HEK293 (cell line): ENCODE data around the gene TBC1D17.

ENCODE experiments used
- SCRT1 ChIP-seq: fragments of 450-650 bp; formaldehyde crosslinking; IDR thresholded peaks from 2 replicates; pipeline ENCODE4 v1.5.1; 2016; ENCODE audit warnings: missing biosample characterization, missing genetic modification characterization, borderline replicate concordance
- TCF7L2 ChIP-seq: IDR thresholded peaks from 2 replicates; pipeline ENCODE4 v1.6.1; 2011; ENCODE audit warnings: low read depth, mild to moderate bottlenecking, inconsistent platforms, low read length, moderate library complexity, borderline replicate concordance
- ZBTB17 ChIP-seq: fragments of 450-650 bp; formaldehyde crosslinking; IDR thresholded peaks from 2 replicates; pipeline ENCODE4 v1.5.1; 2016; ENCODE audit warnings: missing biosample characterization, missing genetic modification characterization
- ZNF175 ChIP-seq: fragments of 450-650 bp; formaldehyde crosslinking; IDR thresholded peaks from 2 replicates; pipeline ENCODE4 v1.5.1; 2016; ENCODE audit warnings: missing biosample characterization, missing genetic modification characterization
- ZNF266 ChIP-seq: fragments of 450-650 bp; formaldehyde crosslinking; IDR thresholded peaks from 2 replicates; pipeline ENCODE4 v1.5.1; 2016; ENCODE audit warnings: missing biosample characterization, missing genetic modification characterization, low read depth
- ZNF274 ChIP-seq, 2 experiments: fragments of 200-500 bp in 1 of 2; fragments of 450-650 bp in 1 of 2; sonication (Bioruptor generic) in 1 of 2; formaldehyde crosslinking in 1 of 2; IDR thresholded peaks; 2 replicates each; pipeline versions ENCODE4 v1.5.1 to v1.6.1; 2014 to 2016; ENCODE audit warnings: borderline replicate concordance in 1 of 2, inconsistent platforms in 1 of 2, low read length in 1 of 2, missing biosample characterization in 1 of 2, missing genetic modification characterization in 1 of 2
- ZNF354C ChIP-seq: fragments of 450-650 bp; formaldehyde crosslinking; IDR thresholded peaks from 2 replicates; pipeline ENCODE4 v1.5.1; 2016; ENCODE audit warnings: missing biosample characterization, missing genetic modification characterization, low read depth, borderline replicate concordance
- ZNF514 ChIP-seq: fragments of 450-650 bp; formaldehyde crosslinking; IDR thresholded peaks from 2 replicates; pipeline ENCODE4 v1.5.1; 2016; ENCODE audit warnings: missing biosample characterization, missing genetic modification characterization
- ZNF529 ChIP-seq: fragments of 450-650 bp; formaldehyde crosslinking; IDR thresholded peaks from 2 replicates; pipeline ENCODE4 v1.5.1; 2017; ENCODE audit warnings: missing genetic modification characterization, missing biosample characterization; ENCODE audit not compliant: insufficient replicate concordance
- ZNF596 ChIP-seq: fragments of 450-650 bp; IDR thresholded peaks from 2 replicates; pipeline ENCODE4 v1.5.0; 2018; ENCODE audit warnings: missing biosample characterization, mild to moderate bottlenecking, missing genetic modification characterization, moderate library complexity
- ZNF76 ChIP-seq: fragments of 450-650 bp; formaldehyde crosslinking; IDR thresholded peaks from 2 replicates; pipeline ENCODE4; 2016; ENCODE audit warnings: low read depth, missing biosample characterization, missing genetic modification characterization, borderline replicate concordance
- ZNF768 ChIP-seq: fragments of 450-650 bp; formaldehyde crosslinking; IDR thresholded peaks from 2 replicates; pipeline ENCODE4 v1.5.1; 2018; ENCODE audit warnings: missing biosample characterization, mild to moderate bottlenecking, missing genetic modification characterization
- TF ChIP-seq, protein P1 (sequence below): fragments of 450-650 bp; formaldehyde crosslinking; IDR thresholded peaks from 2 replicates; pipeline ENCODE4 v1.5.1; 2016; ENCODE audit warnings: missing biosample characterization, missing genetic modification characterization
- TF ChIP-seq, protein P2 (sequence below): fragments of 450-650 bp; formaldehyde crosslinking; conservative IDR thresholded peaks from 2 replicates; pipeline ENCODE4 v1.5.1; 2016; ENCODE audit warnings: low read depth, missing biosample characterization, missing genetic modification characterization
- TF ChIP-seq, protein P3 (sequence below): fragments of 450-650 bp; formaldehyde crosslinking; IDR thresholded peaks from 2 replicates; pipeline ENCODE4 v1.5.1; 2016; ENCODE audit warnings: missing biosample characterization, missing genetic modification characterization
- TF ChIP-seq, protein P4 (sequence below): fragments of 450-650 bp; formaldehyde crosslinking; IDR thresholded peaks from 2 replicates; pipeline ENCODE4 v1.5.1; 2016; ENCODE audit warnings: missing biosample characterization, missing genetic modification characterization
- TF ChIP-seq, protein P5 (sequence below): fragments of 450-650 bp; formaldehyde crosslinking; IDR thresholded peaks from 2 replicates; pipeline ENCODE4 v1.5.1; 2016; ENCODE audit warnings: missing biosample characterization, missing genetic modification characterization
- TF ChIP-seq, protein P6 (sequence below): fragments of 450-650 bp; formaldehyde crosslinking; IDR thresholded peaks from 2 replicates; pipeline ENCODE4 v1.5.1; 2016; ENCODE audit warnings: missing biosample characterization, missing genetic modification characterization
- TF ChIP-seq, protein P7 (sequence below): fragments of 450-650 bp; formaldehyde crosslinking; IDR thresholded peaks from 2 replicates; pipeline ENCODE4; 2016; ENCODE audit warnings: missing biosample characterization, missing genetic modification characterization
- TF ChIP-seq, protein P8 (sequence below): fragments of 450-650 bp; IDR thresholded peaks from 2 replicates; pipeline ENCODE4 v1.5.1; 2018; ENCODE audit warnings: missing biosample characterization, mild to moderate bottlenecking, missing genetic modification characterization

TBC1D17 gene

DNA sequence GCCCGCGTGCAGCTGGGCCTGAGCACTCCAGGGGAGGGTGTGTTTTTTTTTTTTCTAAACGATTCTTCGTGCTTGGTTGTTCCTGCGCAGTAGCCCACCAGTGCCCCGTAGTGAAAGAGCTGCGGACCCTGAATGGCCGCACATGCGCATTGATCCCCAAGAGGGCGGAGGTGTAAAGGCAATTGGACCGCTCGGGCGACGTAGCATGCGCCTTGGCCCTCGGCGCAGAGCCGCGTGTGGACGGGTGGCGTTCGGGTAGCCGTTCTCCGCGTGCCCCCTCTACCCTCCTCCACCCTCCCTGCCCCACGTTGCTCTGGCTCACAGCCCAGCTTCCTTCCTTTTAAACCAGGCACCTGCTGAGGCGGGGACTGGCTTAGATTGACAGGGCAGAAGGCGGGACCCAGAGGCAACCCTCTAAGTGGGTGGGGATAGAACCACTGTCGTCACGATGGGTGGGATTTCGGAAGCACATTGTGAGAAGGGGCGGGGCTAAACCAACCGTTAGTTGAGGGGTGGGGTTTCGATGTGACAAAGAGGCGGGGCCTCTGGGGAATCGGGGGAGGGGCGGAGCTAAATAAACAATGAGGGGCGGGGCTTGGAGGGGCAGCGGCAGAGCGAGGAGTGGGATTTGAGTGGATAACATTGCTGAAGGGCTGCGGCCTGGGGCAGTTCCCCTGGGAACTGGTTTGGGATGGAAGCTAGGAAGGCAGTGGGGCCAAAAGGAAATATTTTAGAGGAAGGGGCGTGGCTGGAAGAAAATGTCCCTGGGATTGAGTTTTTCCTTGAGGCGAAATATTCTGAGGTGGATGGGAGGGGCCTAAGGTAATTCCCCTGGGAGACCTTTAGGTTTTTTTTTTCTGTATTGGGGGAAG, 52.3 kb downstream of the TBC1D17 start (continued):
- TF ChIP-seq, protein P1, sequence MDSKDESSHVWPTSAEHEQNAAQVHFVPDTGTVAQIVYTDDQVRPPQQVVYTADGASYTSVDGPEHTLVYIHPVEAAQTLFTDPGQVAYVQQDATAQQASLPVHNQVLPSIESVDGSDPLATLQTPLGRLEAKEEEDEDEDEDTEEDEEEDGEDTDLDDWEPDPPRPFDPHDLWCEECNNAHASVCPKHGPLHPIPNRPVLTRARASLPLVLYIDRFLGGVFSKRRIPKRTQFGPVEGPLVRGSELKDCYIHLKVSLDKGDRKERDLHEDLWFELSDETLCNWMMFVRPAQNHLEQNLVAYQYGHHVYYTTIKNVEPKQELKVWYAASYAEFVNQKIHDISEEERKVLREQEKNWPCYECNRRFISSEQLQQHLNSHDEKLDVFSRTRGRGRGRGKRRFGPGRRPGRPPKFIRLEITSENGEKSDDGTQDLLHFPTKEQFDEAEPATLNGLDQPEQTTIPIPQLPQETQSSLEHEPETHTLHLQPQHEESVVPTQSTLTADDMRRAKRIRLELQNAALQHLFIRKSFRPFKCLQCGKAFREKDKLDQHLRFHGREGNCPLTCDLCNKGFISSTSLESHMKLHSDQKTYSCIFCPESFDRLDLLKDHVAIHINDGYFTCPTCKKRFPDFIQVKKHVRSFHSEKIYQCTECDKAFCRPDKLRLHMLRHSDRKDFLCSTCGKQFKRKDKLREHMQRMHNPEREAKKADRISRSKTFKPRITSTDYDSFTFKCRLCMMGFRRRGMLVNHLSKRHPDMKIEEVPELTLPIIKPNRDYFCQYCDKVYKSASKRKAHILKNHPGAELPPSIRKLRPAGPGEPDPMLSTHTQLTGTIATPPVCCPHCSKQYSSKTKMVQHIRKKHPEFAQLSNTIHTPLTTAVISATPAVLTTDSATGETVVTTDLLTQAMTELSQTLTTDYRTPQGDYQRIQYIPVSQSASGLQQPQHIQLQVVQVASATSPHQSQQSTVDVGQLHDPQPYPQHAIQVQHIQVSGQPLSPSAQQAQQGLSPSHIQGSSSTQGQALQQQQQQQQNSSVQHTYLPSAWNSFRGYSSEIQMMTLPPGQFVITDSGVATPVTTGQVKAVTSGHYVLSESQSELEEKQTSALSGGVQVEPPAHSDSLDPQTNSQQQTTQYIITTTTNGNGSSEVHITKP (tag by site-specific recombination), result peak; percentile 44; the same call in 1 of the 2 replicates
- TF ChIP-seq ZNF266 (tag by site-specific recombination) (no peak), ZNF354C (no peak), ZNF76 (tag by site-specific recombination) (0 out of 2 replicates have a peak, but pooled peaks have one; percentile 15), ZBTB17 (tag by site-specific recombination) (peak; percentile 60), ZNF529 (tag by site-specific recombination) (no peak), TCF7L2 (no peak), ZNF274 (IDR thresholded peaks at IDR 0.05; ENCODE audit: low read length) (no peak), ZNF274 (tag by site-specific recombination; IDR thresholded peaks at IDR 0.05; ENCODE audit: borderline replicate concordance) (no peak), ZNF175 (tag by site-specific recombination) (no peak), ZNF596 (tag by site-specific recombination) (no peak), ZNF514 (tag by site-specific recombination) (no peak), SCRT1 (tag by site-specific recombination) (peak; percentile 71; the same call in 1 of the 2 replicates), ZNF768 (tag by site-specific recombination) (no peak)
- TF ChIP-seq, protein P2, sequence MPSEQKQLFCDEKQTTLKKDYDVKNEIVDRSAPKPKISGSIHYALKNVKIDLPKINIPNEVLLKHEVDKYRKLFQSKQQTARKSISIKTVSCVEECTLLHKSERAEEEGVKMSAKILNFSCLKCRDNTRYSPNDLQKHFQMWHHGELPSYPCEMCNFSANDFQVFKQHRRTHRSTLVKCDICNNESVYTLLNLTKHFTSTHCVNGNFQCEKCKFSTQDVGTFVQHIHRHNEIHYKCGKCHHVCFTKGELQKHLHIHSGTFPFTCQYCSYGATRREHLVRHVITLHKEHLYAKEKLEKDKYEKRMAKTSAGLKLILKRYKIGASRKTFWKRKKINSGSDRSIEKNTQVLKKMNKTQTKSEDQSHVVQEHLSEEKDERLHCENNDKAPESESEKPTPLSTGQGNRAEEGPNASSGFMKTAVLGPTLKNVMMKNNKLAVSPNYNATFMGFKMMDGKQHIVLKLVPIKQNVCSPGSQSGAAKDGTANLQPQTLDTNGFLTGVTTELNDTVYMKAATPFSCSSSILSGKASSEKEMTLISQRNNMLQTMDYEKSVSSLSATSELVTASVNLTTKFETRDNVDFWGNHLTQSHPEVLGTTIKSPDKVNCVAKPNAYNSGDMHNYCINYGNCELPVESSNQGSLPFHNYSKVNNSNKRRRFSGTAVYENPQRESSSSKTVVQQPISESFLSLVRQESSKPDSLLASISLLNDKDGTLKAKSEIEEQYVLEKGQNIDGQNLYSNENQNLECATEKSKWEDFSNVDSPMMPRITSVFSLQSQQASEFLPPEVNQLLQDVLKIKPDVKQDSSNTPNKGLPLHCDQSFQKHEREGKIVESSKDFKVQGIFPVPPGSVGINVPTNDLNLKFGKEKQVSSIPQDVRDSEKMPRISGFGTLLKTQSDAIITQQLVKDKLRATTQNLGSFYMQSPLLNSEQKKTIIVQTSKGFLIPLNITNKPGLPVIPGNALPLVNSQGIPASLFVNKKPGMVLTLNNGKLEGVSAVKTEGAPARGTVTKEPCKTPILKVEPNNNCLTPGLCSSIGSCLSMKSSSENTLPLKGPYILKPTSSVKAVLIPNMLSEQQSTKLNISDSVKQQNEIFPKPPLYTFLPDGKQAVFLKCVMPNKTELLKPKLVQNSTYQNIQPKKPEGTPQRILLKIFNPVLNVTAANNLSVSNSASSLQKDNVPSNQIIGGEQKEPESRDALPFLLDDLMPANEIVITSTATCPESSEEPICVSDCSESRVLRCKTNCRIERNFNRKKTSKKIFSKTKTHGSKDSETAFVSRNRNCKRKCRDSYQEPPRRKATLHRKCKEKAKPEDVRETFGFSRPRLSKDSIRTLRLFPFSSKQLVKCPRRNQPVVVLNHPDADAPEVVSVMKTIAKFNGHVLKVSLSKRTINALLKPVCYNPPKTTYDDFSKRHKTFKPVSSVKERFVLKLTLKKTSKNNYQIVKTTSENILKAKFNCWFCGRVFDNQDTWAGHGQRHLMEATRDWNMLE (tag by site-specific recombination), result no peak
- TF ChIP-seq, protein P3, sequence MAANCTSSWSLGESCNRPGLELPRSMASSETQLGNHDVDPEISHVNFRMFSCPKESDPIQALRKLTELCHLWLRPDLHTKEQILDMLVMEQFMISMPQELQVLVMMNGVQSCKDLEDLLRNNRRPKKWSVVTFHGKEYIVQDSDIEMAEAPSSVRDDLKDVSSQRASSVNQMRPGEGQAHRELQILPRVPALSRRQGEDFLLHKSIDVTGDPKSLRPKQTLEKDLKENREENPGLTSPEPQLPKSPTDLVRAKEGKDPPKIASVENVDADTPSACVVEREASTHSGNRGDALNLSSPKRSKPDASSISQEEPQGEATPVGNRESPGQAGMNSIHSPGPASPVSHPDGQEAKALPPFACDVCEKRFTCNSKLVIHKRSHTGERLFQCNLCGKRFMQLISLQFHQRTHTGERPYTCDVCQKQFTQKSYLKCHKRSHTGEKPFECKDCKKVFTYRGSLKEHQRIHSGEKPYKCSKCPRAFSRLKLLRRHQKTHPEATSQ (tag by site-specific recombination), result no peak
- TF ChIP-seq, protein P4, sequence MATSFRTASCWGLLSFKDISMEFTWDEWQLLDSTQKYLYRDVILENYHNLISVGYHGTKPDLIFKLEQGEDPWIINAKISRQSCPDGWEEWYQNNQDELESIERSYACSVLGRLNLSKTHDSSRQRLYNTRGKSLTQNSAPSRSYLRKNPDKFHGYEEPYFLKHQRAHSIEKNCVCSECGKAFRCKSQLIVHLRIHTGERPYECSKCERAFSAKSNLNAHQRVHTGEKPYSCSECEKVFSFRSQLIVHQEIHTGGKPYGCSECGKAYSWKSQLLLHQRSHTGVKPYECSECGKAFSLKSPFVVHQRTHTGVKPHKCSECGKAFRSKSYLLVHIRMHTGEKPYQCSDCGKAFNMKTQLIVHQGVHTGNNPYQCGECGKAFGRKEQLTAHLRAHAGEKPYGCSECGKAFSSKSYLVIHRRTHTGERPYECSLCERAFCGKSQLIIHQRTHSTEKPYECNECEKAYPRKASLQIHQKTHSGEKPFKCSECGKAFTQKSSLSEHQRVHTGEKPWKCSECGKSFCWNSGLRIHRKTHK (tag by site-specific recombination), result no peak
- TF ChIP-seq, protein P5, sequence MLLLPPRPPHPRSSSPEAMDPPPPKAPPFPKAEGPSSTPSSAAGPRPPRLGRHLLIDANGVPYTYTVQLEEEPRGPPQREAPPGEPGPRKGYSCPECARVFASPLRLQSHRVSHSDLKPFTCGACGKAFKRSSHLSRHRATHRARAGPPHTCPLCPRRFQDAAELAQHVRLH (tag by site-specific recombination), result peak; percentile 85
- TF ChIP-seq, protein P6, sequence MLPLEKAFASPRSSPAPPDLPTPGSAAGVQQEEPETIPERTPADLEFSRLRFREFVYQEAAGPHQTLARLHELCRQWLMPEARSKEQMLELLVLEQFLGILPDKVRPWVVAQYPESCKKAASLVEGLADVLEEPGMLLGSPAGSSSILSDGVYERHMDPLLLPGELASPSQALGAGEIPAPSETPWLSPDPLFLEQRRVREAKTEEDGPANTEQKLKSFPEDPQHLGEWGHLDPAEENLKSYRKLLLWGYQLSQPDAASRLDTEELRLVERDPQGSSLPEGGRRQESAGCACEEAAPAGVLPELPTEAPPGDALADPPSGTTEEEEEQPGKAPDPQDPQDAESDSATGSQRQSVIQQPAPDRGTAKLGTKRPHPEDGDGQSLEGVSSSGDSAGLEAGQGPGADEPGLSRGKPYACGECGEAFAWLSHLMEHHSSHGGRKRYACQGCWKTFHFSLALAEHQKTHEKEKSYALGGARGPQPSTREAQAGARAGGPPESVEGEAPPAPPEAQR, result no peak
- TF ChIP-seq, protein P7, sequence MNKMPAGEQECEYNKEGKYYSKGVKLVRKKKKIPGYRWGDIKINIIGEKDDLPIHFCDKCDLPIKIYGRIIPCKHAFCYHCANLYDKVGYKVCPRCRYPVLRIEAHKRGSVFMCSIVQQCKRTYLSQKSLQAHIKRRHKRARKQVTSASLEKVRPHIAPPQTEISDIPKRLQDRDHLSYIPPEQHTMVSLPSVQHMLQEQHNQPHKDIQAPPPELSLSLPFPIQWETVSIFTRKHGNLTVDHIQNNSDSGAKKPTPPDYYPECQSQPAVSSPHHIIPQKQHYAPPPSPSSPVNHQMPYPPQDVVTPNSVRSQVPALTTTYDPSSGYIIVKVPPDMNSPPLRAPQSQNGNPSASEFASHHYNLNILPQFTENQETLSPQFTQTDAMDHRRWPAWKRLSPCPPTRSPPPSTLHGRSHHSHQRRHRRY (tag by site-specific recombination), result no peak
- TF ChIP-seq, protein P8, sequence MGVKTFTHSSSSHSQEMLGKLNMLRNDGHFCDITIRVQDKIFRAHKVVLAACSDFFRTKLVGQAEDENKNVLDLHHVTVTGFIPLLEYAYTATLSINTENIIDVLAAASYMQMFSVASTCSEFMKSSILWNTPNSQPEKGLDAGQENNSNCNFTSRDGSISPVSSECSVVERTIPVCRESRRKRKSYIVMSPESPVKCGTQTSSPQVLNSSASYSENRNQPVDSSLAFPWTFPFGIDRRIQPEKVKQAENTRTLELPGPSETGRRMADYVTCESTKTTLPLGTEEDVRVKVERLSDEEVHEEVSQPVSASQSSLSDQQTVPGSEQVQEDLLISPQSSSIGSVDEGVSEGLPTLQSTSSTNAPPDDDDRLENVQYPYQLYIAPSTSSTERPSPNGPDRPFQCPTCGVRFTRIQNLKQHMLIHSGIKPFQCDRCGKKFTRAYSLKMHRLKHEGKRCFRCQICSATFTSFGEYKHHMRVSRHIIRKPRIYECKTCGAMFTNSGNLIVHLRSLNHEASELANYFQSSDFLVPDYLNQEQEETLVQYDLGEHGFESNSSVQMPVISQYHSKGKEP, result no peak
